Trophoblast cell (in vitro differentiated cells and primary cell): Measurements from ENCODE around the gene SPOP.

Experiments used
- DNase-seq, 2 donors: peaks; one replicate each; pipeline ENCODE4 v3.0.0-alpha.2; 2016
- H2AFZ ChIP-seq: 2 replicates; pipeline ENCODE4 v1.6.1; 2013; ENCODE audit warnings: low read length, moderate library complexity, mild to moderate bottlenecking; ENCODE audit not compliant: insufficient read depth, poor library complexity
- H2AK5ac ChIP-seq: 2 replicates; pipeline ENCODE4 v1.6.1; 2013; ENCODE audit warnings: mild to moderate bottlenecking, low read length
- H2BK120ac ChIP-seq: 2 replicates; pipeline ENCODE4 v1.6.1; 2013; ENCODE audit warnings: low read length, mild to moderate bottlenecking, moderate library complexity; ENCODE audit not compliant: insufficient read depth, poor library complexity
- H2BK12ac ChIP-seq: 2 replicates; pipeline ENCODE4 v1.6.1; 2013; ENCODE audit warnings: mild to moderate bottlenecking, low read length, moderate library complexity
- H2BK5ac ChIP-seq: 2 replicates; pipeline ENCODE4 v1.6.1; 2013; ENCODE audit warnings: low read length, low read depth, moderate library complexity, mild to moderate bottlenecking; ENCODE audit not compliant: poor library complexity
- H3K14ac ChIP-seq: 2 replicates; pipeline ENCODE4 v1.6.1; 2013; ENCODE audit warnings: mild to moderate bottlenecking, low read length
- H3K18ac ChIP-seq: 2 replicates; pipeline ENCODE4 v1.6.1; 2013; ENCODE audit warnings: mild to moderate bottlenecking, low read length
- H3K23ac ChIP-seq: 2 replicates; pipeline ENCODE4 v1.6.1; 2013; ENCODE audit warnings: low read length
- H3K27ac ChIP-seq: 2 replicates; pipeline ENCODE4 v1.5.1; 2013; ENCODE audit warnings: low read depth, mild to moderate bottlenecking, inconsistent platforms, low read length, moderate library complexity
- H3K27me3 ChIP-seq: 2 replicates; pipeline ENCODE4 v1.6.1; 2013; ENCODE audit warnings: inconsistent platforms, mild to moderate bottlenecking, low read length, moderate library complexity; ENCODE audit not compliant: insufficient read depth
- H3K36me3 ChIP-seq, 2 experiments: 1 replicate in 1 of 2; 2 replicates in 1 of 2; pipeline ENCODE4 v1.6.1; 2013; ENCODE audit warnings: low read length in 2 of 2, mild to moderate bottlenecking in 2 of 2, moderate library complexity in 1 of 2; ENCODE audit not compliant: insufficient read depth in 2 of 2, control insufficient read depth in 1 of 2
- H3K4ac ChIP-seq: 2 replicates; pipeline ENCODE4 v1.6.1; 2013; ENCODE audit warnings: low read depth, mild to moderate bottlenecking, low read length, moderate library complexity
- H3K4me1 ChIP-seq, 2 experiments: 1 replicate in 1 of 2; 2 replicates in 1 of 2; pipeline ENCODE4 v1.6.1; 2013; ENCODE audit warnings: low read length in 2 of 2, mild to moderate bottlenecking in 2 of 2, moderate library complexity in 1 of 2; ENCODE audit not compliant: insufficient read depth in 2 of 2, control insufficient read depth in 1 of 2
- H3K4me2 ChIP-seq: 2 replicates; pipeline ENCODE4 v1.6.1; 2013; ENCODE audit warnings: inconsistent platforms, mild to moderate bottlenecking, low read length, moderate library complexity
- H3K4me3 ChIP-seq: 2 replicates; pipeline ENCODE4 v1.5.1; 2013; ENCODE audit warnings: mild to moderate bottlenecking, low read depth, low read length, inconsistent platforms
- H3K79me1 ChIP-seq: one replicate; pipeline ENCODE4 v1.6.1; 2013; ENCODE audit warnings: low read length
- H3K79me2 ChIP-seq: 2 replicates; pipeline ENCODE4 v1.6.1; 2013; ENCODE audit warnings: low read length, mild to moderate bottlenecking; ENCODE audit not compliant: control insufficient read depth, insufficient read depth, poor library complexity
- H3K9ac ChIP-seq: 2 replicates; pipeline ENCODE4 v1.6.1; 2013; ENCODE audit warnings: mild to moderate bottlenecking, low read length
- H3K9me3 ChIP-seq: 2 replicates; pipeline ENCODE4 v1.6.1; 2013; ENCODE audit warnings: low read depth, mild to moderate bottlenecking, control low read depth, inconsistent platforms, low read length; ENCODE audit not compliant: insufficient read depth
- H4K12ac ChIP-seq: 2 replicates; pipeline ENCODE4 v1.6.1; 2013; ENCODE audit warnings: low read depth, mild to moderate bottlenecking, low read length, moderate library complexity
- H4K8ac ChIP-seq: 2 replicates; pipeline ENCODE4 v1.6.1; 2013; ENCODE audit warnings: low read depth, mild to moderate bottlenecking, low read length, moderate library complexity
- H4K91ac ChIP-seq: one replicate; pipeline ENCODE4 v1.6.1; 2013; ENCODE audit warnings: low read depth, mild to moderate bottlenecking, low read length, moderate library complexity
- WGBS: extraction: QIAGEN DNeasy Blood & Tissue Kit; methylation state at CpG from one replicate; pipeline ENCODE4 v1.1.7; 2013; ENCODE audit warnings: missing lambda C conversion rate; ENCODE audit not compliant: insufficient read length, insufficient coverage; ENCODE audit errors: extremely low coverage; 5-methylcytosine and 5-hydroxymethylcytosine counted together

Gene SPOP

DNA sequence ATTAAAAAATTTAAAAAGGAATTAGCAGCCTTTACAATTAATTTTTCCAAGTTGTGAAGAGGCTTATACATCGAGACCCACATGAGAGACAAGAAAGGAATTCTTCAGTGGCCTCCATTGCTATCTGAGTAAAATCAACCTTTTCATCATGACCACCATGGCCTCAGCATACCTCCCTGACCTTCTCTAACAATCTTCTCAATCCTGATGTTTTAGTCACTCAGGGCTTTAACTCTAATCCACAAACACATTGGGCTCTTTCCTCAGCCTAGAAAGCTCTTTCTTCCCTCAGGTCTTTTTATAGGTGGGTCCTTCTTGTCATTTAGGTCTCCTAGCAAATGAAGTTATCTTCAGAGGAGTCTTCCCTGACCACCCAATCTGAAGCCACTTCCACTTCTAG is 46.4 kb downstream of the SPOP start:
- no peak overlapping the region for H3K4me2 ChIP-seq
- no peak overlapping the region for H2BK120ac ChIP-seq
- H3K9me3 ChIP-seq, result no peaks in the 10 kb centered on the region
- H3K14ac ChIP-seq, result no peak overlapping the region
- H3K4ac ChIP-seq, result no peak overlapping the region
- no peak overlapping the region for H3K18ac ChIP-seq
- peaks cover 3% of the 10 kb centered on the region in 2 experiments for H3K4me1 ChIP-seq
- H3K79me2 ChIP-seq, result no peaks in the 10 kb centered on the region
- H3K23ac ChIP-seq, result no peak overlapping the region
- WGBS, result no CpG with 5 or more reads among the region's 1 CpG
- H3K79me1 ChIP-seq, result no peaks in the 10 kb centered on the region
- H3K9ac ChIP-seq, result no peak overlapping the region
- H3K27me3 ChIP-seq, result no peaks in the 10 kb centered on the region
- no peak overlapping the region for H2BK5ac ChIP-seq
- H3K4me3 ChIP-seq, result no peak overlapping the region
- H2BK12ac ChIP-seq, result no peak overlapping the region
- no peak overlapping the region for H3K27ac ChIP-seq
- H4K12ac ChIP-seq, result no peak overlapping the region
- H4K8ac ChIP-seq, result no peak overlapping the region
- no peak overlapping the region for H4K91ac ChIP-seq
- peaks cover 0 to under 1% of the 10 kb centered on the region in 2 experiments for H3K36me3 ChIP-seq
- H2AK5ac ChIP-seq, result no peak overlapping the region
- peak; percentile 73 to 91 for DNase-seq
- no peak overlapping the region for H2AFZ ChIP-seq

DNA sequence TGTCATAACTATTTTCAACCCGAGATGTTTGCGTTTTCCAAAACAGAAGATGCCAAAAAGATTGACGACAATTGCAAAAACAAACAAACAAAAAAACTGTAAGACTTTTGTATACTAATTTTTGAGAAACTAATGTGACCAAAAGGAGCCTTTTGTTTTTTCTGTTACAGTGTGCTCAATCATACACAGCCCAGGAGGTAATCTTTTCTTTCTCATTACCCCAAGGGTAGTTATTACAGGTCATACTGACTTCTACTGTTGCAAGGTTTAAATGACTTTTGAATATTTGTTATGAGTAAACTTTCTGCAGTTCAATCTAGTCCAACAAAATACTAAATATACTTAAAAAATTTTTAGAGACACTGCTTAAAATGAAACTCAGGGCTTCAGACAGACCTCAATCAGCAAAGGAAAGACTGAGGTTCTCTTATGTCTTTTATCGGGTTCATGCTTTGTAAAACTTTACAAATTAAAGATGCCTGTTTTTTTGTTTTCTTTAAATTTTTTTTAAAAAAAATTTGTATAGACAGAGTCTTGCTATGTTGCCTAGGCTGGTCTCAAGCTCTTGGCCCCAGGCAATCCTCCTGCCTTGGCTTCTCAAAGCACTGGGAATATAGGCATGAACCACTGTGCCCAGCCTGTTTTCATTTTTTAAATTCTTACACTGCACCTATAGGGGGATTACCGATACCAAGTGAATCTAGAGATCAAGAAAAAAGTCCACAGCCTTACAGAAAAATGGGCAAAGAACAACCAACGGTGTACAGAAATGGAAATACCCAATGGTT is 47.6 kb downstream of the SPOP start:
- no peaks in the 10 kb centered on the region for H3K9me3 ChIP-seq

DNA sequence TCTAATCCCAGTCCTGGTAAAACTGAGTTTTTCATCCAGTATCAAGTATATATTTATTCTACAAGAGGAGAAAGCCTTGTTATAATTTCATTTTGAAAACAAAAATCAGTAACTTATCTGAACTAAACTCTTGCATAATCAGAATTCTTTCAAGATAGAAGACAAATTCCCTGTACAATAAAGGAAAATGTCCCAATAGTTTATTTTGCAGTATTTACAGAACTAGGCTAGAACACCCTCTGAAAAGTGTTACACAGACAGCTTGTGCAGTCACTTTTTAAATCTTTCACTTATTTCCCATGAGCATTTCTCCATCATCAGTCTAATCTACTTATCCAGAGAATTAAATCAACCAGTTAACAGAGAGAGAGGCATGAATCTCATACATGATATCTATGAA is 48.5 kb downstream of the SPOP start:
- no peak overlapping the region for H3K4me3 ChIP-seq
- no peak overlapping the region for H2BK12ac ChIP-seq
- H3K4me2 ChIP-seq, result no peak overlapping the region
- peaks cover 3% of the 10 kb centered on the region in 2 experiments for H3K4me1 ChIP-seq
- no peak overlapping the region for H3K14ac ChIP-seq
- H4K91ac ChIP-seq, result no peak overlapping the region
- peaks cover 0 to 3% of the 10 kb centered on the region in 2 experiments for H3K36me3 ChIP-seq
- no peaks in the 10 kb centered on the region for H3K79me1 ChIP-seq
- peak in 1 of 2 donors; percentile 30 for DNase-seq
- H3K9me3 ChIP-seq, result no peaks in the 10 kb centered on the region
- no peak overlapping the region for H2AFZ ChIP-seq
- H2BK5ac ChIP-seq, result no peak overlapping the region
- no peak overlapping the region for H4K8ac ChIP-seq
- no peak overlapping the region for H2BK120ac ChIP-seq
- H3K23ac ChIP-seq, result no peak overlapping the region
- H3K27me3 ChIP-seq, result no peaks in the 10 kb centered on the region
- H3K79me2 ChIP-seq, result no peaks in the 10 kb centered on the region
- H3K27ac ChIP-seq, result no peak overlapping the region
- H3K18ac ChIP-seq, result no peak overlapping the region
- no peak overlapping the region for H4K12ac ChIP-seq
- H2AK5ac ChIP-seq, result no peak overlapping the region
- H3K9ac ChIP-seq, result no peak overlapping the region
- H3K4ac ChIP-seq, result no peak overlapping the region

More for the DNA sequence above, 47.6 kb downstream of the SPOP start:
- no peak overlapping the region for H2BK12ac ChIP-seq
- no peak overlapping the region for H4K8ac ChIP-seq
- no peak overlapping the region for H3K23ac ChIP-seq
- WGBS, result no CpG with 5 or more reads among the region's 6 CpGs
- no peak overlapping the region for H2AFZ ChIP-seq
- H3K4me3 ChIP-seq, result no peak overlapping the region
- no peak overlapping the region for H2BK5ac ChIP-seq
- peaks cover 3% of the 10 kb centered on the region in 2 experiments for H3K4me1 ChIP-seq
- H3K4me2 ChIP-seq, result no peak overlapping the region
- H4K12ac ChIP-seq, result no peak overlapping the region
- no peak overlapping the region for H3K14ac ChIP-seq
- no peak overlapping the region for H3K9ac ChIP-seq
- no peak overlapping the region for H3K27ac ChIP-seq
- H3K18ac ChIP-seq, result no peak overlapping the region
- no peak overlapping the region for H3K4ac ChIP-seq
- no peak overlapping the region for H2AK5ac ChIP-seq
- H3K79me2 ChIP-seq, result no peaks in the 10 kb centered on the region
- H3K27me3 ChIP-seq, result no peaks in the 10 kb centered on the region
- peak; percentile 32 to 57 for DNase-seq
- H2BK120ac ChIP-seq, result no peak overlapping the region
- H3K36me3 ChIP-seq, result peaks cover 0 to 3% of the 10 kb centered on the region in 2 experiments
- no peaks in the 10 kb centered on the region for H3K79me1 ChIP-seq
- H4K91ac ChIP-seq, result no peak overlapping the region

DNA sequence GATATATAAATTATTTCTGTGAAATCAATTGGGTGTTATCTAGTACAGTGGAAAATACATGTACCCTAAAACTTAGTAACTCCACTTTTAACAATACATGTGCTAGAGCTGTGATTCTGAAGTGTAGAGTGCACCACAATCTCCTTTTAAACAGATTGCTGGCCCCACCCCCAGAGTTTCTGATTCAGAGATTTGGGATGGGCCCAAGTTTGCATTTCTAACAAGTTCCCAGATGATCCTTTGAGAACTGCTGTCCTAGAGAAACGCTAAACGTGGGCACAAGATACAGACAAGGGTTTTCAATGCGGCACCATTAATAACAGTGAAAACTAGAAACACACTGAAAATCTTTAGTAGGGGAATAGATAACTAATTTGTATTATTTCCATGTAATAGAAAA is 53.0 kb downstream of the SPOP start:
- no peaks in the 10 kb centered on the region for H3K9me3 ChIP-seq
- peaks cover 3 to 4% of the 10 kb centered on the region in 2 experiments for H3K36me3 ChIP-seq
- no peaks in the 10 kb centered on the region for H3K79me2 ChIP-seq
- no peak overlapping the region for H2BK12ac ChIP-seq
- H3K9ac ChIP-seq, result no peak overlapping the region
- no peak overlapping the region for H2BK120ac ChIP-seq
- H3K18ac ChIP-seq, result no peak overlapping the region
- no peak overlapping the region for H3K14ac ChIP-seq
- no peak overlapping the region for H2AK5ac ChIP-seq
- H2AFZ ChIP-seq, result no peak overlapping the region
- H3K23ac ChIP-seq, result no peak overlapping the region
- H4K8ac ChIP-seq, result no peak overlapping the region
- no peak overlapping the region for H3K27ac ChIP-seq
- DNase-seq, result no peak
- no CpG with 5 or more reads among the region's 3 CpGs for WGBS
- no peak overlapping the region for H2BK5ac ChIP-seq
- no peak overlapping the region for H4K12ac ChIP-seq
- H3K4me1 ChIP-seq, result peaks cover 3% of the 10 kb centered on the region in 2 experiments
- no peaks in the 10 kb centered on the region for H3K79me1 ChIP-seq
- no peak overlapping the region for H3K4me2 ChIP-seq
- no peak overlapping the region for H4K91ac ChIP-seq
- H3K4ac ChIP-seq, result no peak overlapping the region
- no peaks in the 10 kb centered on the region for H3K27me3 ChIP-seq
- H3K4me3 ChIP-seq, result no peak overlapping the region
